RWPE1 (cell line): ENCODE measurements around the gene STK33.

ENCODE experiments used
- CTCF ChIA-PET: fragments of 350-600 bp; sonication (Branson Sonifier 250); formaldehyde crosslinking; extraction: SDS; loops from one replicate; lab custom pipeline; 2021; lab: Yijun Ruan, JAX
- POLR2A ChIA-PET: fragments of 400-600 bp; formaldehyde crosslinking; extraction: SDS; loops from one replicate; lab custom pipeline; 2020; ENCODE audit warnings: antibody characterized with exemption; ENCODE audit not compliant: low non-redundant PET; lab: Yijun Ruan, JAX
- DNase-seq: peaks from one replicate; pipeline ENCODE4 v3.0.0; 2012; ENCODE audit warnings: low spot score
- H3K27ac ChIP-seq: fragments of 450-650 bp; 2 replicates; pipeline ENCODE4 v1.5.1; 2017
- CTCF ChIP-seq: fragments of 450-650 bp; conservative IDR thresholded peaks from 2 replicates; pipeline ENCODE4 v1.5.1; 2017; ENCODE audit warnings: low read depth, mild to moderate bottlenecking

The STK33 gene

GRCh38 chr11:8408151-8408941, 185.7 kb downstream of the STK33 start:
- no peak overlapping the region for H3K27ac ChIP-seq
- ChIA-PET POLR2A (no interaction called here), CTCF (no interaction called here)
- no peak for TF ChIP-seq CTCF
- DNase-seq: no peak

DNA sequence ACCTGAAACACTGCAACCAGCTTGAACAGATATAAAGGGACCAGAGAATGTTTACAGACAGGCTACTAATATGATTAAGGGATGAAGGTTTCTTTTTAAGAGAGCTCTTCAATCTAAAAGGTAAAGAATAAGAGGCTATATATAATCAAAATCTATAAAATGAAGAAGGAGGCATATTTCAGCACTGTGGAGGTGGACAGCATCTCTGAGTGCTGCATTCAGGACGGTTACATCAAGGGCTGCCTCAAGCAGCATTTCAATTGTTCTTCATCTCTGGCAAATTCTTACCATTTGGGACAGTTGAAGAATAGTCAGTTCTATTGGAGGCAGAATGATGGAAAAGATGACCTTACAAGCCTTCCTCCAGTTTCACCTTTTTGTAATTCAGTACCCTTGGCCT, 190.7 kb downstream of the STK33 start:
- POLR2A ChIA-PET: no interaction called here
- H3K27ac ChIP-seq: no peak overlapping the region
- CTCF ChIA-PET: interaction anchor here (0.7 kb wide), 1 partner anchor 124 kb away, joined by 3 read pairs; no protein-coding TSS in a partner anchor
- DNase-seq: no peak
- TF ChIP-seq CTCF: no peak

DNA sequence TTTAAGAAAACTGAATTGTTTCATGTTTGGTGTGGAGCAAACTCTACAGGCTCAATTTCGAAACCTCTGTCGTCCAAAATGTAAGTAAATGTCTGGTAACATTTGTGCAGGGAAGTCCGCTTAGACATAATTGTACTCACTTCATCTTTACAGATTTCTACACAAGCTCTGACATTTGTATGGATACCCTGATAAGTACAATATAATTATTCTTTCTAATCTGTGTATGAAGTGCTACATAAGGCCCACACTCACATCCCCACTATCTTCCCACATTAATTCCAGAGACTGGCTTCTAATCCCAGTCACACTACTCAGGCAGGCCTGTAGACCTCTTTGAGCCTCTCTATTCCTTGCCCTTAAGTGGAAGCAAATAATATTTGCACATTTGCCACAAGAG, 201.1 kb downstream of the STK33 start:
- H3K27ac ChIP-seq: no peak overlapping the region
- CTCF ChIA-PET: interaction anchor here (0.7 kb wide), 1 partner anchor 11 kb away, joined by 3 read pairs; no protein-coding TSS in a partner anchor

DNA sequence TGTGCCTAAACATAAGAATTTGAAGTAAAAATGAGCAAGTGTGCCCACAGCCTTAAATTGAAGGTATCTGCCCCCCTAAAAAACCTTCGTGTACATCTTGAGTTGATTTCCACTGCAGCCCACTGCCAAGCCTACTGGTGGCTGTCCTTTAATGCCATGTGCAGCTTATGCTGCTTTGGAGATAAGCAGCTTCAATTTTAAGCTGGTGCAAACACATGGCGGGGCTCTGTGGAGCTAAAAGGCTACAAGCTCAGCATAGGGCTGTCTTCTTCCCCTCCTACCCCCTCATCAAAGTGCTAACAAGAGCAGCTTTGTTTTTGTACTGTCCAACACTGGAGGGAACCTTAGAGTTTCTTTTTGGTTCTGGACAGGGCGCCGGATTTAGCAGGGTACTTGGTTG, 201.9 kb downstream of the STK33 start:
- ChIA-PET POLR2A (no interaction called here), CTCF (no interaction called here)
- no peak overlapping the region for H3K27ac ChIP-seq
- no peak for TF ChIP-seq CTCF
- DNase-seq: no peak

More for the DNA sequence above, 201.1 kb downstream of the STK33 start:
- POLR2A ChIA-PET: no interaction called here
- no peak for DNase-seq
- TF ChIP-seq CTCF: no peak

DNA sequence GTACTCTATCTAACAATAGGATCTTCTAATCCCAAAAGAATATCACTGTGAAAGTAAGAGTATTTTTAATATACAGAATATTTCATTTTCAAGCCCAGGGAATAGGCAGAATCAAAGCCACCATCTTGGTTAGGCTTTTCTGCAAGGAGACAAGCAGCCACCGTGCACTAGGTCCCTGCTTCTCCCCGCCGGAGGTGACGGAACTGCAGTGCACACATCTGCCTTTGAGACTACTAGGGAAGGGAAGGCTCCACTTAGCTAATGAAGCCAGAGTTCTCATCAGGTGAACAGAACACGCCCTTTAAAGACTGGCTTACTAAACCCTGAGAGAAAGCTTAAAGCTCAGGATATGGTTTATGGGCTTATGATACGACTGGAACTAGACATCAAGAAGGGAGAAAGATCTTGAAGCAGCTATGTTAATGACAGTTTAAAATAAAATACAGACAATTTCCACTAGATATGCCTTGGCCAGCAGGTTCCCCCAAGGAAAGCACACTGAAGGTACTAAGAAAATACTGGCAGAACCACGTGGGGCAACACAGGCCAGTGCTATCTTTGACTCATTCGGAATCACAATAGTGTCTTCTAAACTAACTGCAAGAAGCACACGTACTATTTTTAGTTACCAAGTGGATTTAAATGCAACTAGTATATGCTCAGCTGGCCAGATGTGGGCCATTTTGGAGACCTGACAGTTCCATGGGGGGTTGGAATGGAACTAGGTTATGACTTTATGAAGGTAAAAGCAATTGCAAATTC, 203.0 kb downstream of the STK33 start:
- H3K27ac ChIP-seq: no peak overlapping the region
- CTCF ChIA-PET: no interaction called here
- POLR2A ChIA-PET: no interaction called here
- DNase-seq: no peak
- TF ChIP-seq CTCF: no peak
